ENCODE results near the gene GLDC.
"Not testable (repeated sequence)": the region's sequence is repeated elsewhere in the genome, so short reads cannot be mapped to it uniquely, and the experiment has no call there.

The GLDC gene

GRCh38 chr9:6564360-6564759 is 81.2 kb downstream of the GLDC start:
- DNase-seq, result no peak

GRCh38 chr9:6562871-6563430 is 82.6 kb downstream of the GLDC start:
- no peak for DNase-seq

GRCh38 chr9:6562201-6562600 is 83.3 kb downstream of the GLDC start:
- no peak for DNase-seq

- no peak for DNase-seq
Observed at GRCh38 chr9:6557883-6558616, 87.5 kb downstream of the GLDC start.

GRCh38 chr9:6553866-6554265 is 91.7 kb downstream of the GLDC start:
- no peak for DNase-seq

GRCh38 chr9:6552498-6553121 is 92.9 kb downstream of the GLDC start:
- DNase-seq, result no peak

GRCh38 chr9:6552033-6552432 is 93.5 kb downstream of the GLDC start:
- DNase-seq, result no peak

GRCh38 chr9:6551136-6551535 is 94.4 kb downstream of the GLDC start:
- DNase-seq, result no peak

GRCh38 chr9:6549106-6549800 is 96.3 kb downstream of the GLDC start:
- DNase-seq, result no peak

- DNase-seq, result no peak
Observed at GRCh38 chr9:6545017-6545691, 100.4 kb downstream of the GLDC start.

- DNase-seq, result no peak
Observed at GRCh38 chr9:6543204-6543603, 102.3 kb downstream of the GLDC start.

GRCh38 chr9:6542617-6543016 is 102.9 kb downstream of the GLDC start:
- not testable (repeated sequence) for DNase-seq

- peak; percentile 4 for DNase-seq
Observed at GRCh38 chr9:6538666-6539071, 106.9 kb downstream of the GLDC start.

- no peak for DNase-seq
Observed at GRCh38 chr9:6535594-6535993, 109.9 kb downstream of the GLDC start.

GRCh38 chr9:6525326-6526045 is 120.0 kb downstream of the GLDC start:
- no peak for DNase-seq

- DNase-seq, result no peak
Observed at GRCh38 chr9:6522263-6522662, 123.3 kb downstream of the GLDC start.

- DNase-seq, result no peak
Observed at GRCh38 chr9:6512085-6512657, 133.4 kb downstream of the GLDC start.

GRCh38 chr9:6506571-6506970 is 139.0 kb downstream of the GLDC start:
- no peak for DNase-seq

GRCh38 chr9:6502399-6502798 is 143.1 kb downstream of the GLDC start:
- no peak for DNase-seq

GRCh38 chr9:6501526-6502210 is 143.9 kb downstream of the GLDC start:
- no peak for DNase-seq

GRCh38 chr9:6498982-6499381 is 146.5 kb downstream of the GLDC start:
- no peak for DNase-seq

GRCh38 chr9:6495466-6495865 is 150.1 kb downstream of the GLDC start:
- DNase-seq, result no peak

All from stimulated activated CD4-positive, alpha-beta T cell treated with anti-CD3 and anti-CD28 coated beads, Interleukin-1b, Interleukin-23, amount 100 ng/mL, for 48 hours (primary cell).